ENCODE data around the gene ACO1.

GRCh38 chr9:32344551-32345182 lies 39.8 kb upstream of the ACO1 start:
- TF ChIP-seq CTCF (IDR thresholded peaks at IDR 0.05 in 8 of 11, conservative IDR thresholded peaks at IDR 0.05 in 3 of 11), result no peak
- no peak for TF ChIP-seq POLR2A (IDR thresholded peaks at IDR 0.05)
- no peak for TF ChIP-seq POLR2AphosphoS5 (IDR thresholded peaks at IDR 0.05)

Measured in spleen (tissue), 7 donors.